Stimulated activated CD4-positive, alpha-beta T cell treated with anti-CD3 and anti-CD28 coated beads, Interleukin-15, amount 100 ng/mL, for 1 hour (primary cell): ENCODE measurements around the gene CALR3.

ENCODE experiments used
- DNase-seq, 2 donors: peaks; one replicate each; pipeline ENCODE4 v3.0.0-alpha.2; 2020; ENCODE audit warnings: low read depth in 1 of 2, low spot score in 1 of 2

Gene CALR3

GRCh38 chr19:16435238-16435917, 60.6 kb downstream of the CALR3 start:
- no peak for DNase-seq

GRCh38 chr19:16433986-16434385, 62.0 kb downstream of the CALR3 start:
- DNase-seq, result no peak

DNA sequence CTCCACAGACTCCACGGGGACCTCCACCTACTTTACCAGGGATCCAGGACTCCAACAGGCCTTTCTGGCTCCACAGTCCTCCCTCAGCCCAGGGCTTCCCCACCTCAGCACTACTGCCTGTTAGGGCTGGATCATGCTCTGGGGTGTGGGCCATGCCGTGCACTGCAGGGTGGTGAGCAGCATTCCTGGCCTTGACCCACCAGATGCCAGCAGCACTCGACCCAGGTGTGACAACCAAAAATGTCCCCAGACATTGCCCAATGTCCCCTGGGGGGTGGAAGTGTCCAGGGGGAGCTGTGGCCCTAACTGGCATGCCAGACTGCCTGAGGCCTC, 66.2 kb downstream of the CALR3 start:
- DNase-seq, result no peak

DNA sequence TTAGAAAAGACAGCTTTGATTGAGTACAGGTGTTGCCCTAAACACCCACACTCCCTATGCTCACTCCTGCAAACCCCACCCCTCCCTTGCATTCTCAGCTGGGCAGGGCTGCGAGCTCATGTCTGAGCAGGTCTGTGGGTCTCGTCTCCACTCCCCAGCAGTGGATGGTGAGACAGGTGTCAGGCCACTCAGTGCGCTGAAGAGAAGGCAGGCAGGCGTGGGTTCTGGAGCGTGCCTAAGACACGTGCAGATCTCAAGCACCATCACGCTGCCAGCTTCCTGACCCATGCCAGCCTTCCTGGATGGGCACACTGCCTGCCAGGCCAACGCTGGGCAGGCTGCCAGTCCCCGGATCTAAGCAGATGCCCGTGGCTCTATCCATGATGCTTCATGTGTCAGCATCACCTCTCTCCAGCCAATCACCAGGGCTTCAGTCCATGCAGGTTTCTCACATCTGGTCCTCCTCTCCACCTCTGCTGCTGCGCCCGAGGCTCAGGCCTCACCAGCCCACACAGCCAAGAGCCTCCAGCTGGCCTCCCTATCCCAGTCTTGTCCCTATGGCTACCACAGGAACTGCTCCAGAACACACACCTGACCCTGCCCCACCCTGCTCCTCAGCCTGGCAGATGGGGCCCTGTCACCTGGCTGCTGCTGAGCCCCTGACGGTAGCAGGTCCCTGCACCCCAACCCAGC, 66.8 kb downstream of the CALR3 start:
- DNase-seq, result no peak
